ENCODE measurements around the gene ANKRD2. TPM values are rescaled to one million over a fixed set of nuclear protein-coding genes. Genes with fewer than 3 reads are reported as not detected.

ANKRD2 gene
- total RNA-seq, 1 experiment from 2014 or later = 0.98 TPM

- H3K4me1 ChIP-seq (ENCODE audit: control insufficient read depth, insufficient read depth, low read length) = peaks cover 24% of the 10 kb centered on the region
- intact Hi-C loops (cut with micrococcal nuclease; ENCODE audit: unreplicated experiment) = no loop called here
- no peaks in the 10 kb centered on the region for H3K36me3 ChIP-seq (ENCODE audit: control insufficient read depth, insufficient read depth, low read length)
- ChIA-PET POLR2A (interaction anchor here (0.7 kb wide), 1 partner anchor 38 kb away, joined by 5 read pairs; no protein-coding TSS in a partner anchor), CTCF (interaction anchor here (0.9 to 2.5 kb wide), 3 partner anchors 18 to 33 kb away, joined by 4 to 13 read pairs (median 4); no protein-coding TSS in a partner anchor)
- DNase-seq (ENCODE audit: low read depth, low spot score) = no peak
- peak overlapping the region; percentile 12; the same call in 1 of the 2 replicates for H3K27ac ChIP-seq (ENCODE audit: low read length)
- in situ Hi-C loops (cut with HindIII; ENCODE audit: low pct_unique_long_range_greater_than_20kb, low sequenced_read_pairs) = no loop called here
- no TSS peak for BruUV-seq (replicated peaks)
- no peaks in the 10 kb centered on the region for H3K9me3 ChIP-seq (ENCODE audit: control insufficient read depth, insufficient read depth, low read depth, low read length)
- H3K4me3 ChIP-seq (ENCODE audit: low read depth in 2 of 2, low read length in 2 of 2) = no peak overlapping the region
- no peaks in the 10 kb centered on the region for H3K27me3 ChIP-seq (ENCODE audit: control insufficient read depth, insufficient read depth, low read length)
- ATAC-seq = peak; percentile 3; the same call in 1 of the 2 replicates
- no peak for TF ChIP-seq SIN3A (IDR thresholded peaks at IDR 0.05; ENCODE audit: borderline replicate concordance, insufficient read depth, low read depth, low read length)
- TF ChIP-seq REST (IDR thresholded peaks at IDR 0.05; ENCODE audit: insufficient read depth in 1 of 2, low read depth in 2 of 2, low read length in 1 of 2) = peak in 1 of 2 experiments; percentile 49; a peak in 1 of 4 replicates
Observed at GRCh38 chr10:97532935-97533671, 39.5 kb upstream of the ANKRD2 start.

- no peaks in the 10 kb centered on the region for H3K9me3 ChIP-seq (ENCODE audit: control insufficient read depth, insufficient read depth, low read depth, low read length)
- peaks cover 32% of the 10 kb centered on the region for H3K4me1 ChIP-seq (ENCODE audit: control insufficient read depth, insufficient read depth, low read length)
- ATAC-seq = no peak
- no peaks in the 10 kb centered on the region for H3K36me3 ChIP-seq (ENCODE audit: control insufficient read depth, insufficient read depth, low read length)
- H3K27ac ChIP-seq (ENCODE audit: low read length) = peak overlapping the region; percentile 48; the same call in 1 of the 2 replicates
- ChIA-PET CTCF (interaction anchor here (0.6 to 2.5 kb wide), 4 partner anchors 19 to 50 kb away, joined by 3 to 13 read pairs (median 4); no protein-coding TSS in a partner anchor), POLR2A (interaction anchor here (0.6 kb wide), 1 partner anchor 1355 kb away, joined by 4 read pairs; no protein-coding TSS in a partner anchor)
- no peak overlapping the region for H3K4me3 ChIP-seq (ENCODE audit: low read depth in 2 of 2, low read length in 2 of 2)
- TF ChIP-seq TCF7L2 (IDR thresholded peaks at IDR 0.05; ENCODE audit: low read depth, low read length) (no peak), REST (IDR thresholded peaks at IDR 0.05; ENCODE audit: insufficient read depth in 1 of 2, low read depth in 2 of 2, low read length in 1 of 2) (no peak), CTCF (IDR thresholded peaks at IDR 0.05) (no peak), SIN3A (IDR thresholded peaks at IDR 0.05; ENCODE audit: borderline replicate concordance, insufficient read depth, low read depth, low read length) (no peak), POLR2AphosphoS5 (IDR thresholded peaks at IDR 0.05; ENCODE audit: low read depth, low read length) (no peak)
- in situ Hi-C loops (cut with HindIII; ENCODE audit: low pct_unique_long_range_greater_than_20kb, low sequenced_read_pairs) = no loop called here
- BruUV-seq (replicated peaks) = no TSS peak
- no peaks in the 10 kb centered on the region for H3K27me3 ChIP-seq (ENCODE audit: control insufficient read depth, insufficient read depth, low read length)
- intact Hi-C loops (cut with micrococcal nuclease; ENCODE audit: unreplicated experiment) = no loop called here
- DNase-seq (ENCODE audit: low read depth, low spot score) = no peak
Observed at GRCh38 chr10:97533888-97534287, 38.7 kb upstream of the ANKRD2 start.

All from Panc1 (cell line).